Endothelial cell of umbilical vein (primary cell): ENCODE data around the gene FRK. TPM values are rescaled to one million over a fixed set of nuclear protein-coding genes. Genes with fewer than 3 reads are reported as not detected.

Experiments used
- BruUV-seq: library from RNA; stranded (reverse); fragments of 400-500 nt; replicated peaks from 2 replicates; lab custom pipeline; 2021; lab: Mats Ljungman, UMichigan
- CTCF ChIA-PET: fragments of 300-600, 350-600 bp; sonication (Branson Sonifier 250); formaldehyde crosslinking; loops from one replicate; lab custom pipeline; 2021; ENCODE audit warnings: antibody characterized with exemption, inconsistent platforms; lab: Charles Lee
- POLR2A ChIA-PET: fragments of 300-600, 350-600 bp; sonication (Branson Sonifier 250); formaldehyde crosslinking; loops from one replicate; lab custom pipeline; 2021; ENCODE audit warnings: antibody characterized with exemption, inconsistent platforms; lab: Charles Lee
- DNase-seq: peaks from one replicate; pipeline ENCODE4 v3.0.0-alpha.2; 2011; ENCODE audit warnings: low read depth, low spot score
- FAIRE-seq: peaks from 2 replicates; lab custom pipeline; 2011; peaks lifted over from hg19 to GRCh38; lab: Jason Lieb, UNC
- H2AFZ ChIP-seq: 2 replicates; pipeline ENCODE4 v1.6.0; 2012; ENCODE audit warnings: low read depth, low read length, control low read depth, inconsistent platforms
- H3K27ac ChIP-seq: 2 replicates; pipeline ENCODE4 v1.5.1; 2011; ENCODE audit warnings: low read depth, mild to moderate bottlenecking, control low read depth, low read length, moderate library complexity; ENCODE audit not compliant: insufficient read depth
- H3K27me3 ChIP-seq, 2 experiments: 2 replicates each; pipeline versions ENCODE4 v1.6.0 to v1.6.1; 2011; ENCODE audit warnings: low read length in 2 of 2, mixed read lengths in 1 of 2; ENCODE audit not compliant: control insufficient read depth in 2 of 2, insufficient read depth in 2 of 2
- H3K36me3 ChIP-seq, 2 experiments: 2 replicates in 1 of 2; 3 replicates in 1 of 2; pipeline ENCODE4 v1.5.1; 2011; ENCODE audit warnings: low read length in 2 of 2, mild to moderate bottlenecking in 1 of 2, moderate library complexity in 1 of 2; ENCODE audit not compliant: control insufficient read depth in 2 of 2, insufficient read depth in 2 of 2; ENCODE audit errors: extremely low read depth in 1 of 2
- H3K4me1 ChIP-seq: 3 replicates; pipeline ENCODE4 v1.5.1; 2011; ENCODE audit warnings: mild to moderate bottlenecking, low read length; ENCODE audit not compliant: control insufficient read depth, insufficient read depth; ENCODE audit errors: extremely low read depth
- H3K4me2 ChIP-seq: 2 replicates; pipeline ENCODE4 v1.6.1; 2011; ENCODE audit warnings: low read length, control low read depth, mixed read lengths; ENCODE audit not compliant: insufficient read depth
- H3K4me3 ChIP-seq, 3 experiments: fragments of 200-600 bp in 1 of 3; sonication (generic), shearing (Covaris generic) in 1 of 3; replicated peaks in 1 of 3; 2 replicates each; pipeline ENCODE4 v1.5.1; 2011 to 2016; ENCODE audit warnings: control low read depth in 3 of 3, low read length in 3 of 3, mild to moderate bottlenecking in 2 of 3, inconsistent platforms in 1 of 3, low read depth in 1 of 3, moderate library complexity in 1 of 3; ENCODE audit not compliant: insufficient read depth in 1 of 3
- H3K79me2 ChIP-seq: 2 replicates; pipeline ENCODE4 v1.6.0; 2012; ENCODE audit warnings: low read length, inconsistent platforms; ENCODE audit not compliant: control insufficient read depth, insufficient read depth
- H3K9ac ChIP-seq: replicated peaks from 2 replicates; pipeline ENCODE3; 2011; ENCODE audit warnings: low read length, control low read depth; ENCODE audit not compliant: insufficient read depth; ENCODE audit errors: extremely low read depth
- H3K9me1 ChIP-seq: replicated peaks from 3 replicates; pipeline ENCODE4 v1.6.0; 2011; ENCODE audit warnings: mild to moderate bottlenecking, low read length; ENCODE audit not compliant: control insufficient read depth, insufficient read depth; ENCODE audit errors: extremely low read depth
- H3K9me3 ChIP-seq: replicated peaks from 2 replicates; pipeline ENCODE4 v1.5.1; 2012; ENCODE audit warnings: low read length, inconsistent platforms; ENCODE audit not compliant: control insufficient read depth, insufficient read depth
- H4K20me1 ChIP-seq: replicated peaks from 2 replicates; pipeline ENCODE3; 2011; ENCODE audit warnings: mild to moderate bottlenecking, low read length; ENCODE audit not compliant: control insufficient read depth, insufficient read depth; ENCODE audit errors: extremely low read depth
- EZH2 ChIP-seq: IDR thresholded peaks from 2 replicates; pipeline ENCODE4 v1.6.1; 2012; ENCODE audit warnings: borderline replicate concordance, low read depth, mild to moderate bottlenecking, moderate library complexity, low read length, inconsistent platforms; ENCODE audit not compliant: severe bottlenecking
- FOS ChIP-seq: IDR thresholded peaks from 2 replicates; pipeline ENCODE4 v1.6.1; 2011; ENCODE audit warnings: mild to moderate bottlenecking, low read length, moderate library complexity, borderline replicate concordance; ENCODE audit not compliant: insufficient read depth
- GATA2 ChIP-seq: IDR thresholded peaks from 2 replicates; pipeline ENCODE4 v1.7.0; 2011; ENCODE audit warnings: low read depth, mild to moderate bottlenecking, moderate library complexity, mixed read lengths, low read length; ENCODE audit not compliant: insufficient read length, insufficient read depth
- JUN ChIP-seq: IDR thresholded peaks from 2 replicates; pipeline ENCODE4 v1.6.1; 2011; ENCODE audit warnings: borderline replicate concordance, low read depth; ENCODE audit not compliant: insufficient read length, insufficient read depth
- MAX ChIP-seq: IDR thresholded peaks from 2 replicates; pipeline ENCODE4 v1.6.1; 2011; ENCODE audit not compliant: insufficient read depth, insufficient read length
- MYC ChIP-seq: IDR thresholded peaks from one replicate; pipeline ENCODE4 v1.6.1; 2011; ENCODE audit warnings: mild to moderate bottlenecking, low read depth, low read length
- POLR2A ChIP-seq: IDR thresholded peaks from 2 replicates; pipeline ENCODE4 v1.6.1; 2012; ENCODE audit warnings: low read depth, mild to moderate bottlenecking, control low read depth, low read length
- POLR2AphosphoS5 ChIP-seq: IDR thresholded peaks from 2 replicates; pipeline ENCODE4 v1.6.1; 2012; ENCODE audit warnings: low read depth, mild to moderate bottlenecking, control low read depth, low read length, moderate library complexity; ENCODE audit not compliant: insufficient read depth
- dilution Hi-C: fragments of 300-500 bp; cut with MboI; formaldehyde crosslinking; loops from one replicate; pipeline ENCODE4 v1.15.0; 2019; ENCODE audit warnings: low sequenced_read_pairs; ENCODE audit not compliant: extremely low pct_ligation_motif_present
- intact Hi-C: fragments of 100-400 bp; cut with micrococcal nuclease; formaldehyde crosslinking; loops from one replicate; pipeline ENCODE4 v1.10.0; 2022
- polyA plus RNA-seq, 4 experiments: library from polyadenylated mRNA; depleted of rRNA in 3 of 4; stranded (reverse) in 3 of 4; unstranded in 1 of 4; fragments of >200 nt; gene quantifications; 2 replicates each; pipeline versions ENCODE4 v1.2.1 to v1.2.3, GENCODE V29; 2011 to 2012; ENCODE audit warnings: missing spikeins in 1 of 4
- total RNA-seq: library from RNA; stranded (reverse); gene quantifications from 2 replicates; pipeline ENCODE4 v1.2.3, GENCODE V29; 2021
- TF ChIP-seq, protein P1 (sequence below), 2 donors: IDR thresholded peaks; 1 replicate in 1 of 2; 2 replicates in 1 of 2; pipeline ENCODE4 v1.5.1; 2011; ENCODE audit warnings: low read length in 2 of 2, mild to moderate bottlenecking in 2 of 2, moderate library complexity in 2 of 2, control low read depth in 1 of 2, inconsistent platforms in 1 of 2, low read depth in 1 of 2; ENCODE audit not compliant: insufficient read depth in 1 of 2; ENCODE audit errors: extremely low read depth in 1 of 2

Gene FRK
- total and polyA plus RNA-seq, 2 donors (not counting 3 experiments of a cell fraction or from before 2014, with no cell fraction given), result 0.01 TPM; not detected in 1

DNA sequence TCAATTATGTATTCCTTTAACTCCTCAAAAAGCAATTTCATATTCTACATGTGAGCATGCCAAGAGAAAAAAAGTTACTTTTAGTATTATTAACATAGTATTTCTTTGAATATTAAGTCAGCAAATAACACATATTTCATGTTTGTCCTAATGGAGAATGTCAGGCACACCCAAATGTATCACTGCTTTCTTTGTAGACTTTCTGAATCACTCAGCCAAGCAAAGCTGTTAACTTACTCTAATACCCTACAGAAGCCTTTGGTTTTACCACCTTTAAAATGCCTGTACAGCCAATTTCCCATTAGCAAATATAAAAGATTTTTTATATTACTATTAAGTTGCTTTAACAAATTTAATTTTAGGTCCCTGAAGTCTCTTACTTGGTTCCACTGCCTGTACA, 23.8 kb downstream of the FRK start:
- ChIA-PET POLR2A (no interaction called here), CTCF (interaction anchor here (1.0 to 1.3 kb wide), 2 partner anchors 28 to 37 kb away, joined by 3 read pairs; no protein-coding TSS in a partner anchor)
- Histone ChIP-seq H3K27ac (no peak overlapping the region), H3K4me3 (no peak overlapping the region), H3K27me3 (no peaks in the 10 kb centered on the region), H3K36me3 (no peaks in the 10 kb centered on the region), H4K20me1 (no peaks in the 10 kb centered on the region), H3K9ac (no peak overlapping the region), H3K4me2 (no peak overlapping the region), H3K4me1 (no peaks in the 10 kb centered on the region), H3K79me2 (no peaks in the 10 kb centered on the region), H3K9me3 (no peaks in the 10 kb centered on the region), H2AFZ (no peak overlapping the region), H3K9me1 (no peaks in the 10 kb centered on the region)
- no peak for FAIRE-seq
- no peak for DNase-seq
- intact Hi-C loops, result no loop called here
- BruUV-seq, result no TSS peak
- dilution Hi-C loops, result no loop called here
- TF ChIP-seq MYC (no peak), GATA2 (no peak), MAX (no peak), POLR2A (no peak), EZH2 (no peak), JUN (no peak), POLR2AphosphoS5 (no peak), FOS (no peak)
- TF ChIP-seq, protein P1, sequence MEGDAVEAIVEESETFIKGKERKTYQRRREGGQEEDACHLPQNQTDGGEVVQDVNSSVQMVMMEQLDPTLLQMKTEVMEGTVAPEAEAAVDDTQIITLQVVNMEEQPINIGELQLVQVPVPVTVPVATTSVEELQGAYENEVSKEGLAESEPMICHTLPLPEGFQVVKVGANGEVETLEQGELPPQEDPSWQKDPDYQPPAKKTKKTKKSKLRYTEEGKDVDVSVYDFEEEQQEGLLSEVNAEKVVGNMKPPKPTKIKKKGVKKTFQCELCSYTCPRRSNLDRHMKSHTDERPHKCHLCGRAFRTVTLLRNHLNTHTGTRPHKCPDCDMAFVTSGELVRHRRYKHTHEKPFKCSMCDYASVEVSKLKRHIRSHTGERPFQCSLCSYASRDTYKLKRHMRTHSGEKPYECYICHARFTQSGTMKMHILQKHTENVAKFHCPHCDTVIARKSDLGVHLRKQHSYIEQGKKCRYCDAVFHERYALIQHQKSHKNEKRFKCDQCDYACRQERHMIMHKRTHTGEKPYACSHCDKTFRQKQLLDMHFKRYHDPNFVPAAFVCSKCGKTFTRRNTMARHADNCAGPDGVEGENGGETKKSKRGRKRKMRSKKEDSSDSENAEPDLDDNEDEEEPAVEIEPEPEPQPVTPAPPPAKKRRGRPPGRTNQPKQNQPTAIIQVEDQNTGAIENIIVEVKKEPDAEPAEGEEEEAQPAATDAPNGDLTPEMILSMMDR (IDR thresholded peaks at IDR 0.05; ENCODE audit: extremely low read depth in 1 of 2, insufficient read depth in 1 of 2, low read depth in 1 of 2, low read length in 2 of 2), result no peak
